CD4-positive, alpha-beta T cell treated with Interleukin-6 at 100 ng/mL for 8 hours (primary cell): ENCODE data around the gene GREM2.

Experiments used
- DNase-seq: peaks from one replicate; pipeline ENCODE4 v3.0.0-alpha.2; 2020; ENCODE audit warnings: mixed read lengths, low spot score

Gene GREM2

DNA sequence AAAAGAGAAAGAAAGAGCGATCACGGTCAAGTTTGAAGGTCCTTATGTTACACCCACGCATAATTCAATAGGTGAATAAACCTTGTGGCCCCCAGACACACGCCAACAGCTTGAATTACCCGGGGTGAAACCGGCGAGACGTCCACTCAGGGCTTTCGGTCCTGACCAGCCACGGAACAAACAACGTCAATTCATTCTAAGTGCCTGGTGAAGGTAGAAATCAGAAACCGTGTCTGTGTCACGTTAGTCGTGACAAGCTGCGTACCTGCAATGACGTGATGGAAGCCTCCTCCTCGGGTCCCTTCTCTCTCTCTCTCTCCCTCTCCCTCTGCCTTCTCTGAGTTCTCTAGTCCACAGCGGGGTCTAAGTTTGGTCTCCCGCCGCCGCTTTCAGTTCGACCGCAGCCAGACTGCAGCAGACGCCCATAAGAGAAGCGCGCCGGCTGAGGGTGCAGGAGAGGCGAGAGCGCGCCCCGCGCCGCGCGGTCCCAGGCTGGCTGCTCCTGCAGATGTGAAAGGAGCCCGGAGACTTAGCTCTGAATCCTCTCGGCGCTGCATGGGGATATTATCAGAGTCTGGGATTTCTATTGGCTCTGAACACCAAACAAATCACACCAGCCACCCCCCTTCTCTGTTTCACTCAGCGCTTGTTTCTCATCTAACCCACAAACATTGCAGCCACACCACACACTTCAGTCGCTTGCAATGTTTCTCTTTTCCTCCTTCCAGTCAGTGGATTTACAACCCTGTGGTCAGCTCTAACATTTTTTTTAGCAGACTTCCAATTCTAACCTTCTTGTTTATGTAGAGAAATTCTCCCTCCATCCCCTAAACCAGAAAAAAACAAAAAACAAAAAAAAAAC is at the start of gene GREM2:
Gene GREM2 (minus strand): TSS at position 537 of the 862 bp plus-strand sequence. CDS start 118,680 bp downstream, outside the sequence.
- peak; percentile 16 for DNase-seq

DNA sequence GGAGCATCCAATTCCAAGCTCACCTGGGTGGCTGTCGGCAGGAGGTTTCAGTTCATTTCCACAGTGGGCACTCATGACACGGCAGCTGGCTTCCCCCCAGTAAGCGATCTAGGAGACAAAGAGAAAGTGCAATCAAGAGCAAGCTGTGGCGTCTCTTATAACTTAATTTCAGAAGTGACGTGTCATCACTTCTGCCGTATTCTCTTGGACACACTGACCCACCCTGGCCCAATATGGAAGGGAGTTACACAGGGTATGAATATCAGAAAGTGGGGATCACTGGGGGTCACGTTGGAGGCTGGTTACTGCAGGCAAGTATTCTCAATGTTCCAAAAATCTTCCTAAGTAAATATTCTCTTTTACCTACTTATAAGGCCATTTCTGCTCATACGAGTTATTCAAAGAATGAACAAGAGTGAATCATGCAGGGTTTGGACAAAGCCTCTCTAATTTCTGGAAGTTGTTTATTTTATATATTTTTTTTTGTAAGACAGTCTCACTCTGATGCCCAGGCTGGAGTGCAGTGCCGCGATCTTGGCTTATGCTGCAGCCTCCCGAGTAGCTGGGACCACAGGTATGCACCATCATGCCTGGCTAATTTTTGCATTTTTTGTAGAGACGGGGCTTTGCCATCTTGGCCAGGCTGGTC is 46.5 kb upstream of the GREM2 start:
- no peak for DNase-seq

- DNase-seq = no peak
Measured at GRCh38 chr1:240656531-240656930, 44.6 kb upstream of the GREM2 start.

- DNase-seq = no peak
Measured at GRCh38 chr1:240652961-240653409, 41.0 kb upstream of the GREM2 start.

- DNase-seq = no peak
Measured at GRCh38 chr1:240652549-240652948, 40.6 kb upstream of the GREM2 start.

DNA sequence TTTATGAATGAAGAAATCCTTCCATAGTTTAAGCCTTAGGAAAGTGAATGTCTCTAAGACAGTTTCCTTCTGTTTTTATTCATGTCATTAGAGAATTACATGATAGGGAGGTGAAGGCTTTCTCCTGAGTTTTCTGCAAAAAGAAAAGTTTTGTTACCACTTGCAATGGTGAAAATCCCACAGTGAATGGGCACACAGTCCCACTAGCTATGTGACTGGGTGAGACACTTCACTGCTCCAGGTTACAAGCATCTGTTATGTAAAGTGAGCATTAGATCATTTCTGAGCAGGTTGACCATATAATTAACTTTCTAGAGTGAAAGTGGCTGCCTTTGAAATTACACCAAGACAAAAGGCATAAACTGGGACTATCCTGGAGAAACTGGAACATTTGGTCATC is 38.9 kb upstream of the GREM2 start:
- DNase-seq = no peak

GRCh38 chr1:240649733-240650721 is 38.1 kb upstream of the GREM2 start:
- no peak for DNase-seq

DNA sequence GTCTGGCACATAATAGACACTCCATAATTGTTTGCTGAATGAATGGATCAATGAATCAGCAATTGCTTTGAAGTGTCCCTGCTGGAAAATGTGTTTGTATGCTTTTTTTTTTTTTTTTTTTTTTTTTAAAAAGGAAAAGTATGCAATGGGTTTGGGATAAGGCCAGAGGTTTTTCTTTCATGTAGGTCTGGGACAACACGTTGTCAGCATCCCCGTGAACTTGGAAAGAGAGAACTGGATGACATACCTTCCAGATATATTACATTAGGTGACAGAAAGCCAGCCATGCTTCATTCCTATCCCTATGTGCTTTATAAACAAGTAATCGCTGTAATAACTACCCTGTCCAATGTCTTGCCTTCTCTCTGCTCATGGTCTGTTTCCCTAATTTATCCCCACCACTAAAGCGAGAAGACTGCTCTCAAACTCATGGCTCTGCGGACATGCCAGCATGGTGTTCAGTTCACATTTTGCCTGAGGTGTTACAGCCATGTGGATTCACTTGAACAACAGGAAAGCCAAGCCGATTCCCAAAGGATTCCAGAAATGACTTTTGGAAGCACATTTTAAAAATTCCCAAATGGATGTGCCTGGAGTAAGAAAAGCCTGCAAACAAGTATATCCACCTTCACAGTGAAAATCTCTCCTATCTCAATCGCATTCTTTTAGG is 34.8 kb upstream of the GREM2 start:
- DNase-seq = no peak

- no peak for DNase-seq
Measured at GRCh38 chr1:240644732-240645131, 32.8 kb upstream of the GREM2 start.

- no peak for DNase-seq
Measured at GRCh38 chr1:240635466-240636256, 23.7 kb upstream of the GREM2 start.

- no peak for DNase-seq
Measured at GRCh38 chr1:240630409-240630808, 18.5 kb upstream of the GREM2 start.

- DNase-seq = no peak
Measured at GRCh38 chr1:240621249-240621648, 9.3 kb upstream of the GREM2 start.

DNA sequence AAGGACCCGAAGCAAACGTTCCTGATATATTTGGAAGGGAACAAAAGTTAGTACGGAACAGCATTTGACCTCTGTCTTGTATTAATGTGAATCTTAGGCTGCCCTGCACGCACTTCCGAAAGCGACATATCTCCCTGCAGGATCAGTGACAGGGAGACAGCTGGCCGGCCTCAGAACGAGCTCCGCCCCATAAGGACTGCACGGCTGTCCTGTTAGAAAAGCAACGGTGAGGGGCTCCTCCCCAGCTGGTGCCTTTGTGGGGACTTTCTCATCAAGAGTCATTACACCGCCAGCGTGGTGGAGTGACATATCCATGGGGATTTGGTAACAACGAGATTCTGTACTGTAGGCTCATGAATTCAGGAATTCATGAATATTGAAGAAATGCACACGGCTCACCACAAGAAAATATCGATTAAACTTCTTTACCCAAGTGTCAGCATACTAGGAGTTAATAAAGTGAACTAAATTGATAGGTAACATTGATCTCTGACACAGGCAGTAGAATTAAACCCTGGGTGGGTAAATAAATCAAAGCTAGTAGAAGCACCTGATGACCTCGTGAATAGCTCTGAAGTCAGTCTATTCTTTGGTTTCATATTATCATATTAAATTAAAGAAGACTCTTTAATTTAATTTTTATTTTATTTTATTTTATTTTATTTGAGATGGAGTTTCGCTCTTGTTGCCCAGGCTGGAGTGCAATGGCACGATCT is 8.1 kb upstream of the GREM2 start:
- no peak for DNase-seq

DNA sequence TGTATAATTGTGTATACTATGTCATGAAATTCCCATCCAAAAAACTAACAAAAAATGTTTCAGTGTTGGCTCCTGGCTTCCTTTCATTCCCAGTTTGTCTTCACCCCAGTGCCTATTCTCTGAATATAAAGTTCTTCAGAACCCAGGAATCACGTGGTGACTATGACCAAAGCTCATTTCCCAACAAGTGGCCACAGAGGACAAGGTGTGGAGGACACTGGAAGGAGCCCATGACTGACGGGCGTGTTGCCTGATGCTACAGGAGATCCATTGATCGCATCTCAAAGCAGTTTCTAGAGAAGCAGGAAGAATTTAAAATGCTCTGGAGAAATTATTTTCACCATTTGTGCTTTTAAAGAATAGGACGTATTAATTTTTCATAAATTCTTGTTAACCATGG is 7.4 kb upstream of the GREM2 start:
- no peak for DNase-seq

- no peak for DNase-seq
Measured at GRCh38 chr1:240618946-240619345, 7.0 kb upstream of the GREM2 start.

DNA sequence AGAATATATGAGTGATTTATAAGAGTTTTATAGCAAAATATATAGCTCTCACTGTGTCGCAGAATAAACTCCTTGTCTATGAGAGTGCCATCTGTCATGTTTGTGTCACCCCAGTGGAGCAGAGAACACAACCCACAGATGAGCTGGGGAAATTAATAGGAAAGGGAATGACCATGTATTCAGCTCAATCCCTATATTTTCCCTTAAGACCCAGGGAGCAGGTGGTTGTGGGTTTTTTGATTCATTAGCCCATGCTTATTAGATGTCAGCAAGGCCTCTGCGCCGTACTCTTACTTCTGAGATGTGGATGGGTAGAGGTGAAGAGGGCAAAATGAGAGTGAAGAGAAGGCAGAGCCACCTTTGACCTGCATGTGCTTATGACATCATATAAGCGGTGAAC is 4.1 kb upstream of the GREM2 start:
- no peak for DNase-seq

- DNase-seq = peak; percentile 11
Measured at GRCh38 chr1:240613356-240614142, 1.6 kb upstream of the GREM2 start.

GRCh38 chr1:240612811-240613210 is 856 bp upstream of the GREM2 start:
- DNase-seq = no peak

DNA sequence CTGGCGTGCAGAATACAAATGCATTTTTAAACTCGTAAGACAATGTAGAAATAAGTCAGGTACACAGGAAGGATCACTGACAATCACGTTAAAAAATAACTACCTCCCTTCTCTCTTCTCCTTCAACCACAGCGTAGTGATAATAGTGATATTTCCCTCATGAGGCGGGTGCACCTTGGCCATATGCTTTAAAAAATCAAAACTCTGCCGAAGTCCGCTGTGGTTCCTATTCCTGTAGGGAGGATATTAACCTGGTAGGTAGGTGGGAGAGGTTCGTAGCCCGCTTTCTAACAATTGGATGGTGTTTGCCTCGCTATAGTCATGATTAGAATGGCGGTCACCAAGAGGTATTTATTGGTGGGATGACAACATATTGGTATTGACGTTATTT is 732 bp downstream of the GREM2 start:
- DNase-seq = no peak
